SK-N-SH (cell line): Measurements from ENCODE around the gene PPP1R8. TPM values are rescaled to one million over a fixed set of nuclear protein-coding genes. Genes with fewer than 3 reads are reported as not detected.
A peak's percentile ranks its signal among the peaks of the same experiment; 100 is the strongest.

Experiments used
- CTCF ChIA-PET: fragments of 300-600, 350-600 bp; formaldehyde crosslinking; extraction: SDS; loops from one replicate; lab custom pipeline; 2021; lab: Yijun Ruan, JAX
- POLR2A ChIA-PET: fragments of 350-600 bp; sonication (Branson Sonifier 250); formaldehyde crosslinking; extraction: SDS; loops from one replicate; lab custom pipeline; 2020; ENCODE audit warnings: antibody characterized with exemption, inconsistent platforms; lab: Yijun Ruan, JAX
- DNase-seq: peaks from one replicate; pipeline ENCODE4 v3.0.0; 2012
- H2AFZ ChIP-seq: fragments of 200-600 bp; sonication (generic); 2 replicates; pipeline ENCODE4 v1.8.1; 2016; ENCODE audit warnings: antibody characterized with exemption, mild to moderate bottlenecking, low read depth
- H3F3A ChIP-seq: fragments of 200-600 bp; sonication (generic); replicated peaks from 2 replicates; pipeline ENCODE3; 2016; ENCODE audit warnings: antibody characterized with exemption, mild to moderate bottlenecking; ENCODE audit not compliant: insufficient read depth
- H3K27ac ChIP-seq, 2 experiments: fragments of 200-500 bp in 1 of 2; fragments of 200-600 bp in 1 of 2; sonication (Bioruptor generic) in 1 of 2; sonication (generic), shearing (Covaris generic) in 1 of 2; 2 replicates each; pipeline versions ENCODE4 v1.5.1 to v1.6.1; 2014 to 2016; ENCODE audit warnings: low read depth in 2 of 2, inconsistent platforms in 1 of 2, low read length in 1 of 2, mild to moderate bottlenecking in 1 of 2, mixed read lengths in 1 of 2
- H3K27me3 ChIP-seq: fragments of 200-600 bp; sonication (generic), shearing (Covaris generic); 2 replicates; pipeline ENCODE4 v1.6.1; 2016; ENCODE audit warnings: mixed run types; ENCODE audit not compliant: insufficient read depth
- H3K36me3 ChIP-seq, 2 experiments: fragments of 200-500 bp in 1 of 2; fragments of 200-600 bp in 1 of 2; sonication (Bioruptor generic) in 1 of 2; sonication (generic) in 1 of 2; replicated peaks in 1 of 2; 2 replicates each; pipeline versions ENCODE3 to v1.5.1; 2014 to 2016; ENCODE audit warnings: low read length in 1 of 2, mild to moderate bottlenecking in 1 of 2; ENCODE audit not compliant: insufficient read depth in 2 of 2, control insufficient read depth in 1 of 2
- H3K4me1 ChIP-seq, 2 experiments: fragments of 200-500 bp in 1 of 2; fragments of 200-600 bp in 1 of 2; sonication (Bioruptor generic) in 1 of 2; sonication (generic), shearing (Covaris generic) in 1 of 2; 2 replicates each; pipeline versions ENCODE4 v1.5.1 to v1.6.1; 2014 to 2016; ENCODE audit warnings: low read depth in 1 of 2, low read length in 1 of 2, mixed run types in 1 of 2; ENCODE audit not compliant: insufficient read depth in 2 of 2, control insufficient read depth in 1 of 2
- H3K4me2 ChIP-seq: fragments of 200-600 bp; sonication (generic), shearing (Covaris generic); 2 replicates; pipeline ENCODE4 v1.6.1; 2017; ENCODE audit warnings: mixed run types
- H3K4me3 ChIP-seq, 2 experiments: fragments of 200-500 bp in 1 of 2; fragments of 200-600 bp in 1 of 2; sonication (Bioruptor generic) in 1 of 2; sonication (generic), shearing (Covaris generic) in 1 of 2; 2 replicates each; pipeline versions ENCODE4 v1.5.1 to v1.8.1; 2014 to 2016; ENCODE audit warnings: low read depth in 2 of 2, inconsistent platforms in 1 of 2, low read length in 1 of 2, mild to moderate bottlenecking in 1 of 2, mixed read lengths in 1 of 2, moderate library complexity in 1 of 2
- H3K79me2 ChIP-seq: fragments of 200-600 bp; sonication (generic); 2 replicates; pipeline ENCODE4 v1.8.1; 2017; ENCODE audit warnings: mild to moderate bottlenecking; ENCODE audit not compliant: insufficient read depth
- H3K9ac ChIP-seq: fragments of 200-600 bp; sonication (generic); 2 replicates; pipeline ENCODE4 v1.6.1; 2017; ENCODE audit warnings: mixed run types
- H3K9me2 ChIP-seq: fragments of 200-600 bp; sonication (generic); 2 replicates; pipeline ENCODE4 v1.6.1; 2017; ENCODE audit warnings: mixed run types
- H3K9me3 ChIP-seq: fragments of 200-600 bp; sonication (generic); 2 replicates; pipeline ENCODE4 v1.6.1; 2017; ENCODE audit warnings: mixed run types, mild to moderate bottlenecking, moderate library complexity
- H4K20me1 ChIP-seq: fragments of 200-600 bp; sonication (generic); 2 replicates; pipeline ENCODE4 v1.6.1; 2017; ENCODE audit warnings: mild to moderate bottlenecking, mixed run types; ENCODE audit not compliant: insufficient read depth
- CHD2 ChIP-seq: fragments of 150-350 bp; IDR thresholded peaks from 2 replicates; pipeline ENCODE4 v1.6.1; 2018; ENCODE audit warnings: low read length; ENCODE audit not compliant: partially characterized antibody
- EP300 ChIP-seq, 2 experiments: IDR thresholded peaks; 2 replicates each; pipeline versions ENCODE4 v1.4.0 to v1.6.1; 2012; ENCODE audit warnings: borderline replicate concordance in 1 of 2, low read depth in 1 of 2, low read length in 1 of 2
- FOXM1 ChIP-seq: IDR thresholded peaks from 2 replicates; pipeline ENCODE4 v1.4.0; 2012; ENCODE audit warnings: low read depth, mild to moderate bottlenecking
- GATA2 ChIP-seq: sonication (generic); formaldehyde crosslinking; IDR thresholded peaks from 2 replicates; pipeline ENCODE4 v1.5.0; 2020; ENCODE audit warnings: mild to moderate bottlenecking, missing genetic modification reagents
- IRF3 ChIP-seq: fragments of 150-350 bp; IDR thresholded peaks from 2 replicates; pipeline ENCODE4 v1.6.1; 2016; ENCODE audit warnings: mild to moderate bottlenecking, low read depth, low read length
- NFIC ChIP-seq: IDR thresholded peaks from 2 replicates; pipeline ENCODE4 v1.4.0; 2012; ENCODE audit warnings: borderline replicate concordance
- NRF1 ChIP-seq: IDR thresholded peaks from 2 replicates; pipeline ENCODE4 v1.6.1; 2012; ENCODE audit warnings: low read depth, mild to moderate bottlenecking, low read length
- PBX3 ChIP-seq: IDR thresholded peaks from 2 replicates; pipeline ENCODE4; 2012
- RCOR1 ChIP-seq: fragments of 150-350 bp; IDR thresholded peaks from 2 replicates; pipeline ENCODE4 v1.6.1; 2017; ENCODE audit warnings: antibody characterized with exemption, low read length
- RXRA ChIP-seq: IDR thresholded peaks from 2 replicates; pipeline ENCODE4 v1.4.0; 2012; ENCODE audit warnings: low read depth, mild to moderate bottlenecking, borderline replicate concordance
- SIN3A ChIP-seq: IDR thresholded peaks from 2 replicates; pipeline ENCODE4 v1.6.1; 2012; ENCODE audit warnings: low read depth, mild to moderate bottlenecking, low read length, moderate library complexity, borderline replicate concordance
- TEAD4 ChIP-seq: IDR thresholded peaks from 2 replicates; pipeline ENCODE4 v1.4.0; 2012; ENCODE audit warnings: mild to moderate bottlenecking, borderline replicate concordance; ENCODE audit not compliant: insufficient read depth
- USF1 ChIP-seq: IDR thresholded peaks from 2 replicates; pipeline ENCODE4 v1.4.0; 2012; ENCODE audit warnings: low read depth, borderline replicate concordance
- USF2 ChIP-seq: fragments of 150-350 bp; IDR thresholded peaks from 2 replicates; pipeline ENCODE4 v1.6.1; 2017; ENCODE audit warnings: antibody characterized with exemption, low read length, low read depth, borderline replicate concordance
- WGBS: methylation state at CpG from one replicate; pipeline ENCODE4 v1.1.6; 2017; ENCODE audit warnings: low lambda C conversion rate; 5-methylcytosine and 5-hydroxymethylcytosine counted together
- polyA plus RNA-seq, 3 experiments: library from polyadenylated mRNA; depleted of rRNA; stranded (reverse); fragments of >200 nt; gene quantifications; 2 replicates each; pipeline ENCODE4 v1.2.3, GENCODE V29; 2012

Gene PPP1R8
- polyA plus RNA-seq, 1 of the 3 experiments (the other 2 are of a cell fraction): 41.8 TPM

GRCh38 chr1:27878787-27879335 lies 48.3 kb downstream of the PPP1R8 start:
- H3K27me3 ChIP-seq: no peaks in the 10 kb centered on the region
- H3K9ac ChIP-seq: no peak overlapping the region
- no peaks in the 10 kb centered on the region for H3K36me3 ChIP-seq
- no peaks in the 10 kb centered on the region for H3K9me2 ChIP-seq
- no peak overlapping the region for H3K4me3 ChIP-seq
- no peaks in the 10 kb centered on the region for H3K79me2 ChIP-seq
- ChIA-PET POLR2A (no interaction called here), CTCF (interaction anchor here (1.8 kb wide), 1 partner anchor 21 kb away, joined by 10 read pairs; no protein-coding TSS in a partner anchor)
- H3K27ac ChIP-seq: no peak overlapping the region
- H3K9me3 ChIP-seq: no peaks in the 10 kb centered on the region
- peak; percentile 47 for DNase-seq
- no peak for TF ChIP-seq RCOR1
- no peak for TF ChIP-seq NRF1
- H3F3A ChIP-seq: peaks cover 6% of the 10 kb centered on the region
- H2AFZ ChIP-seq: no peak overlapping the region
- 76% methylated on average over 8 of the region's 8 CpGs for WGBS
- no peak overlapping the region for H3K4me2 ChIP-seq
- H3K4me1 ChIP-seq: peaks cover 0 to 18% of the 10 kb centered on the region in 2 experiments; a peak in 1 of 4 replicates
- H4K20me1 ChIP-seq: no peaks in the 10 kb centered on the region

GRCh38 chr1:27879374-27880082 lies 48.9 kb downstream of the PPP1R8 start:
- peaks cover 4% of the 10 kb centered on the region for H3F3A ChIP-seq
- WGBS: 56% methylated on average over 4 of the region's 10 CpGs
- CTCF ChIA-PET: interaction anchor here (1.8 kb wide), 1 partner anchor 22 kb away, joined by 10 read pairs; no protein-coding TSS in a partner anchor
- no peaks in the 10 kb centered on the region for H3K9me2 ChIP-seq
- H3K9ac ChIP-seq: no peak overlapping the region
- H2AFZ ChIP-seq: no peak overlapping the region
- H3K79me2 ChIP-seq: no peaks in the 10 kb centered on the region
- H3K9me3 ChIP-seq: no peaks in the 10 kb centered on the region
- no peak overlapping the region for H3K4me3 ChIP-seq
- H3K27ac ChIP-seq: no peak overlapping the region; a peak in 1 of 4 replicates
- TF ChIP-seq EP300 (IDR thresholded peaks at IDR 0.05; ENCODE audit: borderline replicate concordance in 1 of 2, low read depth in 1 of 2, low read length in 1 of 2) (peak in 1 of 2 experiments; percentile 51; a peak in 1 of 4 replicates), RCOR1 (peak; percentile 62; the same call in 1 of the 2 replicates), GATA2 (peak; percentile 34; the same call in 1 of the 2 replicates), USF1 (no peak)
- no peak overlapping the region for H3K4me2 ChIP-seq
- POLR2A ChIA-PET: no interaction called here
- peaks cover 0 to 18% of the 10 kb centered on the region in 2 experiments; a peak in 1 of 4 replicates for H3K4me1 ChIP-seq
- no peaks in the 10 kb centered on the region for H4K20me1 ChIP-seq
- H3K36me3 ChIP-seq: no peaks in the 10 kb centered on the region
- DNase-seq: peak; percentile 78
- no peaks in the 10 kb centered on the region for H3K27me3 ChIP-seq

- Histone ChIP-seq H3K79me2 (no peaks in the 10 kb centered on the region), H3K4me1 (peaks cover 0 to 12% of the 10 kb centered on the region in 2 experiments; a peak in 1 of 4 replicates), H4K20me1 (no peaks in the 10 kb centered on the region), H2AFZ (no peak overlapping the region), H3K36me3 (no peaks in the 10 kb centered on the region), H3K4me3 (no peak overlapping the region), H3K4me2 (no peak overlapping the region), H3K9me3 (no peaks in the 10 kb centered on the region), H3K27me3 (no peaks in the 10 kb centered on the region), H3K27ac (no peak overlapping the region), H3K9me2 (no peaks in the 10 kb centered on the region), H3F3A (no peaks in the 10 kb centered on the region), H3K9ac (no peak overlapping the region)
- CTCF ChIA-PET: no interaction called here
- WGBS: 89% methylated on average over 6 of the region's 6 CpGs
- no peak for DNase-seq
- POLR2A ChIA-PET: no interaction called here
- TF ChIP-seq FOXM1 (no peak), USF2 (no peak), RCOR1 (no peak), IRF3 (no peak), EP300 (IDR thresholded peaks at IDR 0.05; ENCODE audit: borderline replicate concordance in 1 of 2, low read depth in 1 of 2, low read length in 1 of 2) (no peak), RXRA (no peak), PBX3 (no peak), TEAD4 (no peak), USF1 (no peak), NRF1 (no peak), CHD2 (no peak), SIN3A (no peak), NFIC (no peak)
Measured at GRCh38 chr1:27882543-27882903, 51.9 kb downstream of the PPP1R8 start.
